ENCODE measurements around the gene SCG3.
A peak's percentile ranks its signal among the peaks of the same experiment; 100 is the strongest.

Gene SCG3

GRCh38 chr15:51756482-51756881 lies 75.2 kb downstream of the SCG3 start:
- DNase-seq (ENCODE audit: low read depth) = no peak
- TF ChIP-seq CTCF (IDR thresholded peaks at IDR 0.05; ENCODE audit: low read depth, low read length, missing control alignments) = no peak
- H3K4me3 ChIP-seq (ENCODE audit: low read depth, low read length) = no peak overlapping the region

GRCh38 chr15:51757450-51757849 lies 76.1 kb downstream of the SCG3 start:
- no peak overlapping the region for H3K4me3 ChIP-seq (ENCODE audit: low read depth, low read length)
- no peak for TF ChIP-seq CTCF (IDR thresholded peaks at IDR 0.05; ENCODE audit: low read depth, low read length, missing control alignments)
- DNase-seq (ENCODE audit: low read depth) = no peak

GRCh38 chr15:51758645-51759044 lies 77.3 kb downstream of the SCG3 start:
- DNase-seq (ENCODE audit: low read depth) = no peak
- TF ChIP-seq CTCF (IDR thresholded peaks at IDR 0.05; ENCODE audit: low read depth, low read length, missing control alignments) = no peak
- no peak overlapping the region for H3K4me3 ChIP-seq (ENCODE audit: low read depth, low read length)

- no peak overlapping the region for H3K4me3 ChIP-seq (ENCODE audit: low read depth, low read length)
- peak; percentile 56 for TF ChIP-seq CTCF (IDR thresholded peaks at IDR 0.05; ENCODE audit: low read depth, low read length, missing control alignments)
- DNase-seq (ENCODE audit: low read depth) = no peak
These were observed 78.3 kb downstream of the SCG3 start for GRCh38 chr15:51759557-51760070.

- no peak for DNase-seq (ENCODE audit: low read depth)
- no peak for TF ChIP-seq CTCF (IDR thresholded peaks at IDR 0.05; ENCODE audit: low read depth, low read length, missing control alignments)
- no peak overlapping the region for H3K4me3 ChIP-seq (ENCODE audit: low read depth, low read length)
These were observed 79.5 kb downstream of the SCG3 start for GRCh38 chr15:51760805-51761204.

- no peak overlapping the region for H3K4me3 ChIP-seq (ENCODE audit: low read depth, low read length)
- no peak for TF ChIP-seq CTCF (IDR thresholded peaks at IDR 0.05; ENCODE audit: low read depth, low read length, missing control alignments)
- no peak for DNase-seq (ENCODE audit: low read depth)
These were observed 84.4 kb downstream of the SCG3 start for GRCh38 chr15:51765751-51766150.

GRCh38 chr15:51766341-51766740 lies 85.0 kb downstream of the SCG3 start:
- H3K4me3 ChIP-seq (ENCODE audit: low read depth, low read length) = no peak overlapping the region
- DNase-seq (ENCODE audit: low read depth) = no peak
- no peak for TF ChIP-seq CTCF (IDR thresholded peaks at IDR 0.05; ENCODE audit: low read depth, low read length, missing control alignments)
